ENCODE results near the gene SMARCC2.
"Not testable (repeated sequence)": the region's sequence is repeated elsewhere in the genome, so short reads cannot be mapped to it uniquely, and the experiment has no call there.

Gene SMARCC2

GRCh38 chr12:56162468-56163290 is 26.6 kb downstream of the SMARCC2 start:
- no peak for DNase-seq

DNA sequence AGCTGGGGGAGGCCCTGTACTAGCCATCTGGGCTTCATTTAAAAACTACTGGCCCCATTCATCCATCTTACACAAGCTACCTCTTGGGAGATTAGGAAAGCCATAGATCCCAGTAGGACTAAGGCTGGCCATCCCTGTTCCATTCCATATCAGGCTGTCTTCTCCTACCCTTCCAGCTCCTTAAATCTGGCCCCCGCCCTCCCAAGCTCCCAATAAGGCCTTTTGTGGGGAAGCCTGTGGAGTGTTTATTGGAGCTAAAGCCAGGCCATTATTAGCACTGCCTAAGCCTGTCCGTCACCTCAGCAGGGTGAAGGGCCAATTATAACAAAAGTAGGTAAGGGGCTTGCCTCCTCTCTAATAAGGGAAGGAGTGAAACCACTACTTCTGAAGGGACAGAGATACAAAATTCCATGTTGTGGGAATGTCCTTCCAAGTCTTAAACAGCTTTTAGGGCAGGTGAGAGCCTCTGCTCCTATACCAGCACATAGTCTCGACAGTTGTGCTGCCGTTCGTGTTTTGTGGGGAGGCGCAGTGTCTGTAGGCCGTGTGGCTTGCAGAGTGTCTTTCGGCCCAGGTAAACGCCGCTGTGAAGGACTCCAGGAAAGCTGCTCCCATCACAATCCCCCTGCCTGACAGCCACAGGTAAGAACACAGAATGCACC is 27.5 kb downstream of the SMARCC2 start:
- DNase-seq, result no peak

- DNase-seq, result no peak
These were observed 28.2 kb downstream of the SMARCC2 start for GRCh38 chr12:56160894-56161689.

GRCh38 chr12:56160193-56160763 is 29.0 kb downstream of the SMARCC2 start:
- DNase-seq, result peak; percentile 47

GRCh38 chr12:56159482-56160192 is 29.6 kb downstream of the SMARCC2 start:
- no peak for DNase-seq

- DNase-seq, result no peak
These were observed 30.3 kb downstream of the SMARCC2 start for GRCh38 chr12:56158926-56159461.

DNA sequence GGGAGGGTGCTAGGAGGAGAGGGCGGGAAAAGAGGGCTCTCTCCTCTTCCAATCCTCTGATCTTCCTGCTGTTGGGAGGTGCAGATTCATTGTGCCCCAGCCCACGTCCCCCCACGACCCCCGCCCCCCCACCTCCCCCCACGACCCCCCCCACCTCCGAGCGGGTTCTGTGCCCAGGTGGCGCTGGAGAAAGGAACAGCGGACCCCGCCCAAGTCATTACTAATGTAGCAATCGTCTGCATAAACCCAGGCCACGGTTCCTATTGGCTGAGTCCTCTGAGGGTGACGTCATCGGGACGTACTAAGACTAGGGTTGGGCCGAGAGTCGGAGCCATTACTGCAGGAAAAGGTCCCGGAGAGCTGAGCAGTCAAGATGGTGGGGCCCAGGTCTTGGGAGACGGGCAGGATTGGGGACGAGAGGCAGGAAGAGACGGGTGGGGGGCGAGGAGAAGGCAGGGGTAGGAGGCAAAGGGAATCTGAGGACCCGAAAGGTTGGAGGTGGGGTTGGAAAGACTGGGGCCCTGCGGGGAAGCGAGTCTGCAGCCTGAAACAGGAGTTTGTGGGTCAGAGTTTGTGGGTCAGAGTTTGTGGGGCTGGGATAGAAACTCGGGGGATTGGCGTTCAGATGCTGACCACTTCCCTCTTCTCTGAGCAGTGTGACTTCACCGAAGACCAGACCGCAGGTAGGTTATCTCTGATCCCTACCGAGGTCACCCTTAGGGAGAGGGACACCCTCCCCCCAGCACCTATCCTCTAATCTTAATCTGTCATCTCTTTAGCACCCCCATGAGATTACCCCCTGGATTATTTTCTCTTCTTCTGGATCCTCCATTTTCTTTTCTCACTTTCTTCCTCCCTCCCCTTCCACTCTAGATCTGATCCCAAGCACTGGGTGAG is 31.0 kb downstream of the SMARCC2 start, which contains the start of gene MYL6:
MYL6 (plus strand) TSS at position 331 of the 897 bp plus-strand sequence; CDS start at position 374, 43 bp downstream.
- DNase-seq, result peak; percentile 87

- peak; percentile 38 for DNase-seq
These were observed 31.9 kb downstream of the SMARCC2 start for GRCh38 chr12:56157201-56158028.

DNA sequence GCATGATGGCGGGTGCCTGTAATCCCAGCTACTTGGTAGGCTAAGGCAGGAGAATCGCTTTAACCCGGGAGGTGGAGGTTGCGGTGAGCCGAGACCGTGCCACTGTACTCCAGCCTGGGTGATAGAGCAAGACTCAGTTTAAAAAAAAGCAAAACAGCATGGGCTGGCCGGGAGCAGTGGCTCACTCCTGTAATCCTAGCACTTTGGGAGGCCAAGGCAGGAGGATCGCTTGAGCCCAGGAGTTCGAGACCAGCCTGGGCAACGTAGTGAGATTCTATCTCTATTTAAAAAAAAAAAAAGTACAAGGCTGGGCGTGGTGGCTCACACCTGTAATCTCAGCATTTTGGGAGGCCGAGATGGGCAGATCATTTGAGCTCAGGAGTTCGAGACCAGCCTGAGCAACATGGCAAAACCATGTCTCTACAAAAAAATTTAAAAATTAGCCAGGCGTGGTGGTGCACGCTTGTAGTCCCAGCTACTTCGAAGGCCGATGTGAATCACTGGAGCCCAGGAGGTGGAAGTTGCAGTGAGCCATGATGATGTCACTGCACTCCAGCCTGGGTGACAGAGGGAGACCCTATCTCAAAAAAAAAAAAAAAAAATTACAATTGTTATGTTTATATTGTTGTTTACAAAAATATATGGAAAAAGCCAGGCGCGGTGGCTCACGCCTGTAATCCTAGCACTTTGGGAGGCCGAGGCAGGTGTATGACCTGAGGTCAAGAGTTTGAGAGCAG is 32.7 kb downstream of the SMARCC2 start:
- not testable (repeated sequence) for DNase-seq

GRCh38 chr12:56155256-56155845 is 33.9 kb downstream of the SMARCC2 start:
- no peak for DNase-seq

DNA sequence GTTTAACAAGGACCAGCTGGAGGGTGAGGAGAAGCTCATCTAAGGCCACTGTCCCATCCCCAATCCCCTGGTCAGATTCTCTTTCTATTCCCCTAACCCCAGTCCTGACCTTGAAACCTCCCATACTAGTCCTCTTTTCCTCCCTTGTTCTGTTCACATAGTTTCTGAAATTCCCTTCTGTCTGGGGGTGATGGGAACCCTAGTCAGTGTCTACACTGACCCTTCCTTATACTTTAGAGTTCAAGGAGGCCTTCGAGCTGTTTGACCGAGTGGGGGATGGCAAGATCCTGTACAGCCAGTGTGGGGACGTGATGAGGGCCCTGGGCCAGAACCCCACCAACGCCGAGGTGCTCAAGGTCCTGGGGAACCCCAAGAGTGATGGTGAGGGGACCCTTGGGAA is 34.5 kb downstream of the SMARCC2 start:
- no peak for DNase-seq

DNA sequence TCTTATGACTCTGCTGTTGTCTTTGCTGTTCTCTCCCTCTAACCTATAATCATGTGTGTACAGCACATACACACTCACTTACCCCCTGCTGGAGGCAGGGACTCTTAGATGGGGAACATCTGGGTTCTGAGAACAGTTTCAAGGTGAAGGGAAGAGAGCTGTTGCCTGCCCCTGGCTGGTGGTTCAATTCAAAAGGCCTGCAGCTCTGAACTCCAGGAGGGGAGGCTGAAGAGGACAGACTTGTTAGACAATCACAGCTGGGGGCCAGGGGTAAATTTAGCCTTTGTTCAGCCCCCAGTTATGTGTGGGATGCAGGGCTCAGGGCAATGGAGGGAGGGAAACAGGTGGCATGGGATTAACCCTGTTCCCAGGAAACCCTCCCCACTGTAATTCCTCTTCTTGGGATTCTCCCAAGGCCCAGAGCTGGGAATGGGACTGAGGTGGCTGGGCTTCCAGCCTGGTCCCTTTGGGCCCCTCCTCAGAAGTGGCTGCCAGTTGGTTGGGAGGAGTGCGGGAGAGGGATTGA is 35.0 kb downstream of the SMARCC2 start:
- no peak for DNase-seq

- DNase-seq, result no peak
These were observed 35.6 kb downstream of the SMARCC2 start for GRCh38 chr12:56153678-56154065.

DNA sequence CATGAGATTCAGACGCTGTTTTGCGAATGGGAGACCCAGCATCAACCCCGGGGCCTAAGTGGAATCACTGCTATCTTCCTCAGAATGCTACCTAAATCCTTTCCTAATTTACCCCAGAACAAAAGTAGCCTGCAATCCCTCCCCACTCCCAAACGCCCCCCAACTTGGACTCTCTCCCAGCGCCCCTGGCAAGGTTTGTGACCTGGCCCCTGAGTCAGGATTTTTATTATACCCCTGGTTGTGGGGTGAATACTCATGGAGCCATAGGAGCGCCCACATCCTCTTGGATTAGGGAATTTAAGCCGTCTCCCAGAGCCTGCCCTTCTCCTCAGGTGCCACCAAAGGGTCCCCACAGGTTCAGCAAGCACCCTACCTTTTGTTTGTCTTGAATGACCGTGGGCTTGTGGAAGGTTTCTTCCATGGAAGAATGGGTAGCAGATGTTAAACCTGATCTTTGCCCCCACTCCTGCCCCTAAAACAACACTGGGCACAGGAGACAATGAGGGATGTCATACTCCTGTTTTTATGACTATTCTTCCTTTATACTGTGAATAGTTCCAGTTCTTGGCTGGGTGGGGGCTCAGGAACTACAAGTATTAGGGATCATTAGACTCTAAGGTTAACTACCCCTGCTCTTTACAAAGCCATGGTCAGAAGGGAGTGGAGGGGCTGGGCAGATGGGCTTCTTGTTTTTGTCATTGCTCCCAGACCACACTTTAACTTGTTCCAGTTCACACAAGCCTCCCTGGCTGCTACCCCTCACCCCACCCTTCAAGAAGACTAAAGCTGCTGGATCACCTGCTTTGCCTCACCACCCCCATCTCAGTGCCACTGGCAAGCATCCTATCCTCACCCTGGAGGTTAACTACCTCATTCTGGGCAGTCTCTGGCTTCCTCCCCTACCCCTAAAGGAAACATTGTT is 36.3 kb downstream of the SMARCC2 start:
- no peak for DNase-seq

DNA sequence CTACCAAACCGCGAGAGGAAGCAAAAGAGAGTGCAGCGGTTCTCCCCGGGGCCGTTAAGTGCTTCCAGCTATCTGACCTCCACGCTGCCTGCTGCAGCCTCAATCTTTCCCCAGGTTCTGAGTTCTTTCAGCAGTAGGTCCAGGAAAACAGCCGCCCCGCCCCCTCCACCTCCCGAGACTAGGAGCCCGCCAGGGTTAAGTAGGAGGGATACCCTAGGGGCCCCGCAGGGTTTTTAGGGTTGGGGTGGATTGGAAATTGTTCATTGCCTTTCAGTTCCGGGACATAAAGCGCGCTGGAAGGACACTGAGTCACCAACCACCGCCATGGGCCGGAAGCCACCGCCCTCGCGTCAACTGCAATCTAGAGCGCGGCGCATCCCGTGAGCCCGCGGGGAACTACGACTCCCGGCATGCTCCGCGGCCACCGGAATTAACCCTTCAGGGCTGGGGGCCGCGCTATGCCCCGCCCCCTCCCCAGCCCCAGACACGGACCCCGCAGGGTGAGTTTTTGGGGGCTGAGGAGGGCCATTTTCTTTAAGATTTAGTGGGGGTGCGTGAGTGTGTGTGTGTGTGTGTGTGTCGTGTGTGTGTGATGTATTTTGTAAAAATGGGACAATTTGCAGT is 37.0 kb downstream of the SMARCC2 start, which contains the start of gene MYL6B:
MYL6B (plus strand) TSS at position 456 of the 624 bp plus-strand sequence. CDS start 1,332 bp downstream, outside the sequence.
- DNase-seq, result peak; percentile 88

- DNase-seq, result peak; percentile 43
These were observed 37.6 kb downstream of the SMARCC2 start for GRCh38 chr12:56151672-56152131.

- no peak for DNase-seq
These were observed 38.7 kb downstream of the SMARCC2 start for GRCh38 chr12:56150563-56150962.
